B cell (primary cell): ENCODE data around the gene CCL24. TPM values are rescaled to one million over a fixed set of nuclear protein-coding genes. Genes with fewer than 3 reads are reported as not detected.

Experiments
- ATAC-seq: fragments of 200-7000 bp; cut with Tn5 transposase; one replicate; pipeline ENCODE4 v1.10.0; 2021; ENCODE audit warnings: low read depth, mild to moderate bottlenecking, moderate number of reproducible peaks, moderate library complexity
- CTCF ChIA-PET: fragments of 350-600 bp; sonication (Branson Sonifier 250); formaldehyde crosslinking; loops from one replicate; lab custom pipeline; 2021; ENCODE audit warnings: antibody characterized with exemption, inconsistent platforms; lab: Charles Lee
- POLR2A ChIA-PET: fragments of 350-600 bp; sonication (Branson Sonifier 250); formaldehyde crosslinking; loops from one replicate; lab custom pipeline; 2021; ENCODE audit warnings: antibody characterized with exemption; lab: Charles Lee
- DNase-seq: peaks from one replicate; pipeline ENCODE4 v3.0.0; 2013
- H2AFZ ChIP-seq: 2 replicates; pipeline ENCODE4 v1.6.1; 2012; ENCODE audit warnings: mild to moderate bottlenecking, low read depth, low read length; ENCODE audit not compliant: insufficient read depth, poor library complexity, severe bottlenecking
- H3K27ac ChIP-seq, 2 donors: 1 replicate in 1 of 2; 2 replicates in 1 of 2; pipeline ENCODE4 v1.5.1; 2012 to 2013; ENCODE audit warnings: low read length in 2 of 2, mild to moderate bottlenecking in 2 of 2, moderate library complexity in 1 of 2
- H3K27me3 ChIP-seq, 4 experiments: fragments of 200-600 bp in 1 of 4; sonication (generic) in 1 of 4; replicated peaks in 1 of 4; 1 replicate in 2 of 4; 2 replicates in 2 of 4; pipeline versions ENCODE4 v1.6.1 to v1.7.0; 2013 to 2016; ENCODE audit warnings: low read length in 3 of 4, mild to moderate bottlenecking in 2 of 4, mixed read lengths in 1 of 4, moderate library complexity in 1 of 4; ENCODE audit not compliant: insufficient read depth in 4 of 4, control insufficient read depth in 3 of 4; ENCODE audit errors: control extremely low read depth in 1 of 4
- H3K36me3 ChIP-seq, 2 experiments: replicated peaks in 1 of 2; 1 replicate in 1 of 2; 2 replicates in 1 of 2; pipeline versions ENCODE4 v1.6.1 to v1.7.1; 2013; ENCODE audit warnings: low read length in 1 of 2; ENCODE audit not compliant: insufficient read depth in 2 of 2, control insufficient read depth in 1 of 2; ENCODE audit errors: control extremely low read depth in 1 of 2, extremely low read depth in 1 of 2
- H3K4me1 ChIP-seq, 2 donors: fragments of 200-600 bp in 1 of 2; sonication (generic) in 1 of 2; 1 replicate in 1 of 2; 2 replicates in 1 of 2; pipeline versions ENCODE4 v1.5.1 to v1.6.1; 2013 to 2017; ENCODE audit warnings: low read length in 2 of 2; ENCODE audit not compliant: control insufficient read depth in 2 of 2, insufficient read depth in 2 of 2
- H3K4me2 ChIP-seq: replicated peaks from 2 replicates; pipeline ENCODE3; 2012; ENCODE audit warnings: mild to moderate bottlenecking, low read depth, low read length; ENCODE audit not compliant: poor library complexity, severe bottlenecking
- H3K4me3 ChIP-seq, 5 experiments: fragments of 200-600 bp in 1 of 5; sonication (generic) in 1 of 5; 1 replicate in 3 of 5; 2 replicates in 2 of 5; pipeline versions ENCODE4 v1.5.1 to v1.7.0; 2011 to 2016; ENCODE audit warnings: low read length in 4 of 5, mild to moderate bottlenecking in 4 of 5, low read depth in 2 of 5, control low read depth in 1 of 5, moderate library complexity in 1 of 5; ENCODE audit not compliant: insufficient read depth in 1 of 5; ENCODE audit errors: control extremely low read depth in 1 of 5, extremely low read depth in 1 of 5
- H3K79me2 ChIP-seq: fragments of 200-600 bp; sonication (generic); one replicate; pipeline ENCODE4 v1.6.0; 2016; ENCODE audit warnings: low read length; ENCODE audit not compliant: control insufficient read depth, insufficient read depth
- H3K9ac ChIP-seq: fragments of 200-600 bp; sonication (generic); 2 replicates; pipeline ENCODE4 v1.6.1; 2017; ENCODE audit warnings: mild to moderate bottlenecking, low read length, moderate library complexity
- H3K9me3 ChIP-seq, 3 donors: one replicate each; pipeline versions ENCODE4 v1.6.1 to v1.7.1; 2013; ENCODE audit warnings: low read length in 2 of 3; ENCODE audit not compliant: control insufficient read depth in 2 of 3, insufficient read depth in 1 of 3; ENCODE audit errors: control extremely low read depth in 1 of 3
- H4K20me1 ChIP-seq: 2 replicates; pipeline ENCODE4 v1.6.0; 2012; ENCODE audit warnings: mild to moderate bottlenecking, low read length; ENCODE audit not compliant: insufficient read depth, control insufficient read depth, poor library complexity, severe bottlenecking
- H3K27ac Mint-ChIP-seq: one replicate; pipeline ENCODE4 v1.8.0; 2021; ENCODE audit warnings: mixed read lengths
- H3K27me3 Mint-ChIP-seq: one replicate; pipeline ENCODE4 v1.8.0; 2021; ENCODE audit warnings: mixed read lengths
- H3K4me1 Mint-ChIP-seq: one replicate; pipeline ENCODE4 v1.8.0; 2021; ENCODE audit warnings: mixed read lengths
- H3K4me3 Mint-ChIP-seq: one replicate; pipeline ENCODE4 v1.8.0; 2021; ENCODE audit warnings: mixed read lengths
- H3K9me3 Mint-ChIP-seq: one replicate; pipeline ENCODE4 v1.8.0; 2022; ENCODE audit warnings: mixed read lengths; ENCODE audit not compliant: insufficient read depth
- CTCF ChIP-seq: fragments of 200-600 bp; IDR thresholded peaks from one replicate; pipeline ENCODE4 v1.8.0; 2022; ENCODE audit warnings: antibody characterized with exemption, mild to moderate bottlenecking
- EZH2 ChIP-seq: IDR thresholded peaks from 2 replicates; pipeline ENCODE4 v1.6.1; 2012; ENCODE audit warnings: borderline replicate concordance, low read depth, mild to moderate bottlenecking, moderate library complexity, low read length; ENCODE audit not compliant: insufficient read depth, poor library complexity, severe bottlenecking
- WGBS: methylation state at CpG from one replicate; pipeline ENCODE4 v1.1.5; 2013; ENCODE audit warnings: missing lambda C conversion rate; ENCODE audit not compliant: insufficient coverage; 5-methylcytosine and 5-hydroxymethylcytosine counted together
- intact Hi-C: fragments of 100-400 bp; cut with micrococcal nuclease; formaldehyde crosslinking; loops from one replicate; pipeline ENCODE4 v1.10.0; 2022
- polyA plus RNA-seq: library from polyadenylated mRNA; depleted of rRNA; stranded (reverse); fragments of >200 nt; gene quantifications from 2 replicates; pipeline ENCODE4 v1.2.3, GENCODE V29; 2012
- total RNA-seq, 2 donors: library from RNA; stranded (reverse); fragments of 120-200 nt in 1 of 2; gene quantifications; 1 replicate in 1 of 2; 2 replicates in 1 of 2; pipeline versions ENCODE4 v1.2.3 to v1.2.4, GENCODE V29; 2013 to 2022

Gene CCL24
- total and polyA plus RNA-seq, 2 donors (not counting 1 experiment from before 2014, with no cell fraction given) = not detected

GRCh38 chr7:75823198-75823910, 9.7 kb upstream of the CCL24 start:
- no peak overlapping the region for H3K4me3 ChIP-seq
- ATAC-seq (no peak), DNase-seq (no peak)
- H3K79me2 ChIP-seq = no peaks in the 10 kb centered on the region
- WGBS = 74% methylated on average over 8 of the region's 9 CpGs
- H2AFZ ChIP-seq = no peak overlapping the region
- Mint-ChIP-seq H3K9me3 (no peaks in the 10 kb centered on the region), H3K4me3 (no peak overlapping the region), H3K27me3 (peaks cover 19% of the 10 kb centered on the region), H3K27ac (no peak overlapping the region), H3K4me1 (no peaks in the 10 kb centered on the region)
- H3K36me3 ChIP-seq = no peaks in the 10 kb centered on the region
- CTCF ChIA-PET = no interaction called here
- TF ChIP-seq EZH2 = no peak
- no peak overlapping the region for H3K9ac ChIP-seq
- H3K9me3 ChIP-seq = no peaks in the 10 kb centered on the region
- no peak overlapping the region for H3K27ac ChIP-seq
- POLR2A ChIA-PET = no interaction called here
- no peaks in the 10 kb centered on the region for H3K4me1 ChIP-seq
- intact Hi-C loops = no loop called here
- H3K4me2 ChIP-seq = no peak overlapping the region
- no peaks in the 10 kb centered on the region for H4K20me1 ChIP-seq
- H3K27me3 ChIP-seq = peaks cover 0 to 3% (median 0%) of the 10 kb centered on the region in 4 experiments

GRCh38 chr7:75820688-75821087, 7.1 kb upstream of the CCL24 start:
- Histone ChIP-seq H3K9me3 (no peaks in the 10 kb centered on the region), H2AFZ (no peak overlapping the region), H3K27me3 (peaks cover 0 to 3% (median 0%) of the 10 kb centered on the region in 4 experiments), H3K36me3 (no peaks in the 10 kb centered on the region), H3K79me2 (no peaks in the 10 kb centered on the region), H3K4me3 (no peak overlapping the region), H3K4me2 (no peak overlapping the region), H3K4me1 (no peaks in the 10 kb centered on the region), H3K9ac (no peak overlapping the region), H3K27ac (no peak overlapping the region), H4K20me1 (no peaks in the 10 kb centered on the region)
- CTCF ChIA-PET = no interaction called here
- no peak overlapping the region for H3K27ac Mint-ChIP-seq
- WGBS = no CpG with 5 or more reads among the region's 1 CpG
- no peak overlapping the region for H3K4me3 Mint-ChIP-seq
- POLR2A ChIA-PET = no interaction called here
- ATAC-seq (no peak), DNase-seq (no peak)
- H3K27me3 Mint-ChIP-seq = peaks cover 21% of the 10 kb centered on the region
- intact Hi-C loops = no loop called here
- H3K4me1 Mint-ChIP-seq = no peaks in the 10 kb centered on the region
- H3K9me3 Mint-ChIP-seq = no peaks in the 10 kb centered on the region
- TF ChIP-seq CTCF (no peak), EZH2 (no peak)
